ENCODE measurements around the gene PKP1. TPM values are rescaled to one million over a fixed set of nuclear protein-coding genes. Genes with fewer than 3 reads are reported as not detected.

Gene PKP1
- polyA plus RNA-seq, 1 donor (not counting 4 experiments of a cell fraction or from before 2014, with no cell fraction given), result 169 TPM

- H3K27ac ChIP-seq (ENCODE audit: control insufficient read depth, insufficient read depth, low read length), result no peak overlapping the region
- H2AFZ ChIP-seq (ENCODE audit: control insufficient read depth, low read length), result no peak overlapping the region
- no peak for TF ChIP-seq EZH2 (IDR thresholded peaks at IDR 0.05; ENCODE audit: low read length)
- TF ChIP-seq CTCF (optimal IDR thresholded peaks at IDR 0.05 in 1 of 3, IDR thresholded peaks at IDR 0.05 in 1 of 3, conservative IDR thresholded peaks at IDR 0.05 in 1 of 3; ENCODE audit: extremely low read depth in 1 of 3, insufficient read depth in 2 of 3, low read length in 3 of 3), result no peak
- H3K9ac ChIP-seq (ENCODE audit: control insufficient read depth, extremely low read depth, insufficient read depth, low read length), result no peak overlapping the region
- no peaks in the 10 kb centered on the region for H3K79me2 ChIP-seq (ENCODE audit: control insufficient read depth, insufficient read depth, low read length)
- peaks cover 41% of the 10 kb centered on the region for H3K4me1 ChIP-seq (ENCODE audit: control insufficient read depth, extremely low read depth, insufficient read depth, low read length)
- dilution Hi-C loops (cut with MboI; ENCODE audit: extremely low pct_ligation_motif_present, low sequenced_read_pairs), result no loop called here
- no peaks in the 10 kb centered on the region for H4K20me1 ChIP-seq (ENCODE audit: control insufficient read depth, extremely low read depth, insufficient read depth, low read length)
- H3K9me1 ChIP-seq (ENCODE audit: control insufficient read depth, extremely low read depth, insufficient read depth, low read length), result no peaks in the 10 kb centered on the region
- no peaks in the 10 kb centered on the region for H3K27me3 ChIP-seq (ENCODE audit: control insufficient read depth, extremely low read depth, insufficient read depth, low read length)
- no peak overlapping the region for H3K4me3 ChIP-seq (ENCODE audit: control insufficient read depth in 2 of 3, extremely low read depth in 1 of 3, insufficient read depth in 2 of 3, low read depth in 1 of 3, low read length in 3 of 3)
- no peaks in the 10 kb centered on the region for H3K9me3 ChIP-seq (ENCODE audit: control insufficient read depth, low read depth, low read length)
- DNase-seq (ENCODE audit: low read depth, low spot score) (no peak), FAIRE-seq (no peak)
- H3K36me3 ChIP-seq (ENCODE audit: control insufficient read depth in 2 of 2, extremely low read depth in 1 of 2, insufficient read depth in 2 of 2, low read length in 2 of 2), result no peaks in the 10 kb centered on the region
- no peak overlapping the region for H3K4me2 ChIP-seq (ENCODE audit: control insufficient read depth, extremely low read depth, insufficient read depth, low read depth, low read length)
Measured at GRCh38 chr1:201356236-201356635, 72.9 kb downstream of the PKP1 start.

GRCh38 chr1:201356701-201357100 lies 73.4 kb downstream of the PKP1 start:
- dilution Hi-C loops (cut with MboI; ENCODE audit: extremely low pct_ligation_motif_present, low sequenced_read_pairs), result no loop called here

More at GRCh38 chr1:201356701-201357100, 73.4 kb downstream of the PKP1 start:
- no peaks in the 10 kb centered on the region for H3K9me3 ChIP-seq (ENCODE audit: control insufficient read depth, low read depth, low read length)
- H3K9me1 ChIP-seq (ENCODE audit: control insufficient read depth, extremely low read depth, insufficient read depth, low read length), result no peaks in the 10 kb centered on the region
- no peak overlapping the region for H3K9ac ChIP-seq (ENCODE audit: control insufficient read depth, extremely low read depth, insufficient read depth, low read length)
- H3K4me1 ChIP-seq (ENCODE audit: control insufficient read depth, extremely low read depth, insufficient read depth, low read length), result peaks cover 41% of the 10 kb centered on the region
- no peak for TF ChIP-seq CTCF (optimal IDR thresholded peaks at IDR 0.05 in 1 of 3, IDR thresholded peaks at IDR 0.05 in 1 of 3, conservative IDR thresholded peaks at IDR 0.05 in 1 of 3; ENCODE audit: extremely low read depth in 1 of 3, insufficient read depth in 2 of 3, low read length in 3 of 3)
- no peak for TF ChIP-seq EZH2 (IDR thresholded peaks at IDR 0.05; ENCODE audit: low read length)
- no peak overlapping the region for H2AFZ ChIP-seq (ENCODE audit: control insufficient read depth, low read length)
- H3K79me2 ChIP-seq (ENCODE audit: control insufficient read depth, insufficient read depth, low read length), result no peaks in the 10 kb centered on the region
- H3K4me3 ChIP-seq (ENCODE audit: control insufficient read depth in 2 of 3, extremely low read depth in 1 of 3, insufficient read depth in 2 of 3, low read depth in 1 of 3, low read length in 3 of 3), result no peak overlapping the region
- H3K27me3 ChIP-seq (ENCODE audit: control insufficient read depth, extremely low read depth, insufficient read depth, low read length), result no peaks in the 10 kb centered on the region
- H3K27ac ChIP-seq (ENCODE audit: control insufficient read depth, insufficient read depth, low read length), result no peak overlapping the region
- H4K20me1 ChIP-seq (ENCODE audit: control insufficient read depth, extremely low read depth, insufficient read depth, low read length), result no peaks in the 10 kb centered on the region
- no peak overlapping the region for H3K4me2 ChIP-seq (ENCODE audit: control insufficient read depth, extremely low read depth, insufficient read depth, low read depth, low read length)
- DNase-seq (ENCODE audit: low read depth, low spot score) (no peak), FAIRE-seq (no peak)
- no peaks in the 10 kb centered on the region for H3K36me3 ChIP-seq (ENCODE audit: control insufficient read depth in 2 of 2, extremely low read depth in 1 of 2, insufficient read depth in 2 of 2, low read length in 2 of 2)
